Activated T-cell treated with anti-CD3 and anti-CD28 coated beads, Interleukin-2, amount 50 U/mL, for 48 hours (primary cell): ENCODE measurements around the gene GNLY.
"Not testable (repeated sequence)": the region's sequence is repeated elsewhere in the genome, so short reads cannot be mapped to it uniquely, and the experiment has no call there.

Source experiments
- DNase-seq, 2 experiments: peaks; one replicate each; pipeline ENCODE4 v3.0.0-alpha.2; 2020

GNLY gene

DNA sequence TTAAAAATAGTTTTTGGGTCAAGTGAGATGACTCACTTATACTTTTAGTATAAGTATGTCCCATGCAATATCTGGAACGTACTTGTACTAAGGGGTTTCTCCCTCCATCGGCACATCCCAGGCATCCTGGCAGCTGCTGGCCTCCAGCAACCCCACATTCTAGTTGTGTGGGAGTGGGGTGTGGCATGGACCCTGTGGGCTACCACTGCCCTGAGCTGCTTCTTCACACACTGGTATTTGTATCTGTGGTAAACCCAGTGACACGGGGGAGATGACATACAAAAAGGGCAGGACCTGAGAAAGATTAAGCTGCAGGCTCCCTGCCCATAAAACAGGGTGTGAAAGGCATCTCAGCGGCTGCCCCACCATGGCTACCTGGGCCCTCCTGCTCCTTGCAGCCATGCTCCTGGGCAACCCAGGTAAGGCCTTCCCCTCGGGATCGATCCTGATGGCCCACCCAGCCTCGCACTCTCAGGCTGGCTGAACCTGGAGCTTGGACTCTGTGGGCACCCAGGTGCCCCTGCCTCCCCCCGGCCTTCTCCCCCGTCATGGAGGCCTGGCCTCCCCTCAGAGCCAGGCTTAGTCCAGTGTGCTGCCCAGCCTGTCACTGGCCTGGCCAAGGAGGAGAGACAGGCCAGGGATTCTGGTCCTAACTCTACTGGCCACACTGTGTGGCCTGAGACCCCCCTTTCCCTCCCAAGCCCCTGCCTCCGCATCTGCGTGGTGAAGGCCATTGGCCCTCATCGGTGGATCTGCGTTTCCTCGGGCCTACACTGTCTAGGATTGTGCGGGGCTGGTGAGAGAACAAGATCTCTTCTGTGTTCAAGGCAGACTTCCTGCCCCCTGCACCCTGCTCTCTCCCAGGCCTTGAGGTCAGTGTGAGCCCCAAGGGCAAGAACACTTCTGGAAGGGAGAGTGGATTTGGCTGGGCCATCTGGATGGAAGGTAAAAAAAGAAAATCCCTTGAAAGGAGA, at the start of gene GNLY:
GNLY (plus strand) TSS at position 307 of the 974 bp plus-strand sequence; CDS start at position 368, 61 bp downstream.
- DNase-seq: peak in 1 of 2 experiments; percentile 22

DNA sequence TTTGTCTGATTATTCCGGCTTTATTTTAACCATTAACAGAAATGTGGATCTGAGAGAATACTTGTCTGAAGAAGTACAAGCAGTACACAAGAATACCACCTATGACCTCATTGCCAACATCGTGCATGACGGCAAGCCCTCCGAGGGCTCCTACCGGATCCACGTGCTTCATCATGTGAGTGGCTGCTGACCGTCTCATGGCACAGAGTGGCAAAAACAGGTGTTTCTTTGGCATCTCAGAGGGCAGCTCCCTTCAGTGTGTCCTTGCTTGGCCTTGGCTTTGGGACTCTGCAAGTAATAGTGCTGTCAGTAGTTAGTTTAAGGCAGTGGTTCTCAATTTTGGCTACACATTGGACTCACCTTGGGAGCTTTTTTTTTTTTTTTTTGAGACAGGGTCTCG, 49.2 kb upstream of the GNLY start:
- DNase-seq: no peak

DNA sequence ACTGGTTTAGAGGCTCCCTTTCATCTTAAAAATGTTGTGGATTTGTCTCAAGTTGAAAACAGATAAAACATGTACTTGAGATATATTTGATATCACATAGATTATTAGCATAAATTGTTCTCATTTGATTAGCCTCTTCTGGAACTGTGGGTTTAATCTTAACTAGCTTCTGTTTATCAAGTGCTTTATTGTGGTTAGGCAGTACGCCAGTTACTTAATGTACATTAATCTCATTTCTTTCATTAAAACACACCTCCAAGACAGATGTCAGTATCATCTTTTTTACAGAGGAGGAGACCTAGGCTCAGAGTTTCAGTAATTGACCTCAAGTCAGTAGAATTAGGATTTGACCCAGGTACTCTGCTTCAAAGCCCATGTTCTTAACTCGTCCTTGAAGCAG, 48.0 kb upstream of the GNLY start:
- DNase-seq: no peak

DNA sequence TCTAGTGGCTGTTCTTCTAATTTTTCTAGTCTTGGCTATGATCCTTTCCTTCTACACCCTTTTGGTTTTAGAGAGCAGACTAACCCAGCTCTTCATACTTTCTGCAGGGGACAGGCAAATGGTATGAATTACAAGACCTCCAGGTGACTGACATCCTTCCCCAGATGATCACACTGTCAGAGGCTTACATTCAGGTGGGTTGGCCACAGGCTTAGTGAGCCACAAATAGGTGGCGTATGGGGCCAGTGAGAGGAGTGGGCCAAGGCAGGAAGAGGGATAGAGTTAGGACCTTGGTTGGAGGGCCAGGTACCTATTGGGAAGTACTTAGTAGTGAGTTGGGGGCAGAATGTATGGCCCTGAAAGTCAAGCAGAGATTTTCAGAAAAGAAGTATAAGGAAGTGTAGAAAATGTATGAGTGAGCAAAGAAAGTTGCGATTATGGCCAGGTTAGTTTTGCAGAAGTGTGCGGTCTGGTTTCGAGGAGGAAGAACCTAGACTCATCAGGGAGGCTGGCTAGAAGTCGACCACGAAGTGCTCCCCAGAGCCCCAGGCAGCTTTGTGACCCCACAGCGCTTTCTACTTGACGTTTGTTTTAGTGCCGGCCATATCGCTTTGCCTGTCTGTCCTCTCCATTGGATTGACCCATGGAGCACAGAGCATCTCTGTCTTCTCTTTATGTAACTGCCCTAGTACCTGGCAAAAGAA, 46.2 kb upstream of the GNLY start:
- DNase-seq: no peak

DNA sequence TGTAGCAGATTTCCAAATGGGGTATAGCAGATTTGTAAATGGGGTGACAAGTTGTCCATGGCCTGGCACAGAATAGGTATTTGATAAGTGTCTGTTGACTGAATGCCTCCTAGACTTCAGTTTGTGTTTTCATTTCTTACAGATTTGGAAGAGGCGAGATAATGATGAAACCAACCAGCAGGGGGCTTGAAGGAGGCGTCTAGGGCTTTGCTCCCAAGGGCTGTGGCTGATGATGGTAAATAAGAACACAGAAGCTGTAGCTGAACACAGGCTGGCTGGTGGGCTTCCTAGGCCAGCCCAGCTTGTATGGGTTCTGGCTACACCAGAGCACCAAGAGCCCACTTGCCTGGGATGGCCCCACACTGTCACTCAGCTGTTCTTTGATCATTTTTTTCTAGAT, 45.5 kb upstream of the GNLY start:
- DNase-seq: peak in 1 of 2 experiments; percentile 34

DNA sequence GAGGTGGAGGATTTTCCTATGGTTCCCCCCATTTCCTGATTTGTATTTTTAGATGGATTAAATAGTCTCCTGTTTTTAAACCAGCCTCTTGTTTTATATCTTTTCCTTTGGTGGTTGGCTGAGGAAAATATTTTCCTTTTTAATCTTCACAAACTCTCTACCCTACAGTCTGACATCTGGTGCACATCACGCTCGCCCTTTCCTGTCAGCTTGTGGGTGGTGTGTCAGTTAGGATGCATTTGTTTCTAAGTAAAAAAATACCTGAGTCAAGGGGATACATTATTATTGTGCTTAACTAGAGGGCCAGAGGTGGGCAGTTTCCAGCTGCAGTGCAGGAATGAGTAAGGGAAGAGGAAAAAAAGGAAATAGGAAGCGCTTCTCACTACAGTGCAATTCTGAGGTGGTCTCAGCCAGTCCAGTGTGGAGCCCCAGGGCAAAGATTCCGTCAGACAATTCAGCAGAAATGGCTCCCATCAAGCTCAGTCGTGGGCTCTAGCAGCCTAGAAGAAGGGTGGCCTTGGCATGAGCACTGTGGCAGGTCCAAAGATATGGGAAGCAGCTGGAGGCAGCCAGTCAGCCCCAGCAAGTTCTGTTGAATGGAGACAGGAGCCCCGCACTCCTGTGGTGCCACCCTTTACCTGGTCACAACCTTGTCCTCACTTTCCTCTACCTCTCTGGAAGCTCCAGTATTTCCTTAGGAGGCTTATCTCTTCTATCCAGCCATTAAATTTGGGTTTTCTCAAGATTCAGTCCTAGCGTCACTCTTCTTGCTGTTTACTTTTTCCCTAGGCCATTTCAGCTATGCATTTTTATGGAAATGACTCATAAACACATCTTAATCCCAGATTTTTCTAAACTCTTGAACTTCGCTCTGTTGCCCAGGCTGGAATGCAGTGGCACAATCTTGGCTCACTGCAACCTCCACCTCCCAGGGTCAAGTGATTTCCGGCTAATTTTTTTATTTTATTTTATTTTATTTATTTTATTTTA, 44.7 kb upstream of the GNLY start:
- no peak for DNase-seq

DNA sequence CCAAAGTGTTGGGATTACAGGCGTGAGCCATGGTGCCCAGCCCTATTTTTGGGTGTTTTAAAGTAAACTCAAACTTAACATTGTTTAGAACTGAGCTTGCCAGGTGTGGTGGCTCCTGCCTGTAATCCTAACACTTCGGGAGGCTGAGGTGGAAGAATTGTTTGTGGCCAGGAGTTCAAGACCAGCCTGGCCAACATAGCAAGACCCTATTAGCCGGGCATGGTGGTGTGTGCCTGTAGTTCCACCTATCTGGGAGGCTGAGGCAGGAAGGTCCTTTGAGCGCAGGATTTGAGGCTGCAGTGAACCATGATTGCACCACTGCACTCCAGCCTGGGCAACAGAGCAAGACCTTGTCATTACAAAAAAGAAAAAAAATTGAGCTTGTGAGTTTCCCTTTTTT, 43.7 kb upstream of the GNLY start:
- no peak for DNase-seq

DNA sequence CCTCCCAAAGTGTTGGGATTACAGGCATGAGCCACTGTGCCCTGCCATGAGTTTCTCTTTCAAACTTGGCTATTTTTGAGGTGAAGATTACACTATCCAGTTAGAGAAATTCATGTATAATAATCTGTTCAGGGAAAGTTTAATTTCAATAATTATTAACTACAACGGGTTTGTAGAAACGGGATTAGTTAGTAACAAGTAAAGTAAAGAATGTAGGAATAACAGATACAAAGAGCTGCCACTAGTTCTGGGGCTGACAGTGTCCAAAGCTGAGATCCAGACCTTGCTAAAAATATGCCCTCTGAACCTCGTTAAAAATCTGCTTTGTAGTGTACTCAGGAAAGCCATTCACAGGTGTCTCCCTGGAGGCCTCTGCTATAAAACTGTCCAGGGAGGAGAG, 43.1 kb upstream of the GNLY start:
- DNase-seq: no peak

DNA sequence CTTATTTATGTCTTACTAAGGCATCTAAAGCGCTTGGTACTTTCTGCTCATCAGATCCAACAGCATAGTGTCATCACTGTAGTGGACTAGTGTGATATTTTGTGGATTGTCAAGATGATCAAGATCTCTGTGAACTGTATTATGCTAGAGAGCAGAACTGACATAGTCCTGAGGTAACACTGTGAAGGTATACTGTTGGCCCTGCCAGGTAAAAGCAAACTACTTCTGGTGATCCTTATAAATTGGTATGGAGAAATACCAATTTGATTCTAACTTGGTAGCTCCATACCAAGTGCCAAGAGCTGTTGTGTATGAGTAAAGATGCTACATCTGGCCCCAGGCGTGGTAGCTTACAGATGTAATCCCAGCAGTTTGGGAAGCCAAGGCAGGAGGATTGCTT, 42.1 kb upstream of the GNLY start:
- DNase-seq: no peak

DNA sequence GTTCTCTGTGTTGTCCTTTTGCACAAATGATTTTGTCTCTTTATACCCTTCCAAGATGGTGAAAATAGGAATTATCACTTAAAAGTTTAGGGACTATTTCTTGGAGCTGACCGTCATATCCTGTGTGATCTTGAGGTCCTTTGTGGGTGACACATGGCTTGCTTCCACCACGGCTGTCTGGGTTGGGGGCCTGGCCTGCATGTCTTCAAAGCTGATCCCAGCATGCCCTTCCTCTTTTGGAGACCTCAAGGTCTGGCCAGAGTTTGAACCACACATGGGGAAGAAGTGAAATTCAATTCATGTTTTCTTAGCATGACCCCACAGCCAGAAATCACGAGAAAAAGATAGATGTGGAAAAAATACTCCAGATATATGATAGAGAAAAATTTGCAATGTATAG, 40.2 kb upstream of the GNLY start:
- no peak for DNase-seq

DNA sequence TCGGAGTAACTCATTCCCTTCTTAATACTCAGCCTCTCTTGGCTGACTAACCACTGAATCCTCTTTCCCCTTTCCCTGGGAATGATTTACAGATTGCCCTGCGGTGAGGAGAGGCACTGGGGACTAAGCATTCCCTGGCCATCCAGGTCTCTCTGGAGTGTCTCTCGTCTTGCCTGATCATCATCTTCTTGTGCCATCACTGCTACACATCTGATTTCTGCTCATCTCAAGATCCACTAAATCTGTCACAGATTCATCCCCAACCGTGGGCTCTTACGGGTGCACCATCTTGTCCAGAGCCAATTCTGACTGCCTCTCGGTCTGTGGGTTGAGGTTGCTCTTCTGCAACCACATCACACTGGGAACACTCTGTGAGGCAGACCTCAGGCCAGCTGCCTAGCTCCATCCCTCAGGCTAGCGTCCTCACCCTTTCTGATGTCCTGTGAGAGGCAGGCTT, 38.2 kb upstream of the GNLY start:
- no peak for DNase-seq

DNA sequence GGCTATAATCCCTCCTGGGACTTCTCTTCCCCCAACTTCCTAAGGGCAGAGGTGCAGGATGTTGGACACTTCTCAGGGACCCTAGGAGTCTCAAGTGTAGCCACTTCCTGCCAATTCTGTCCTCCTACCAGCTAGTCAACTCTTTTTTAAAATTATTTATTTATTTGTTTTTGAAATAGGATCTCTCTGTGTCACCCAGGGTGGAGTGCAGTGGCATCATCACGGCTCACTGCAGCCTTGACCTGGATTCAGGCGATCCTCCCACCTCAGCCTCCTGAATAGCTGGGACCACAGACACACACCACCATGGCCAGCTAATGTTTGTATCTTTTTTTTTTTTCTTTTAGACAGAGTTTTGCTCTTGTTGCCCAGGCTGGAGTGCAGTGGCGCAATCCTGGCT, 37.7 kb upstream of the GNLY start:
- no peak for DNase-seq

DNA sequence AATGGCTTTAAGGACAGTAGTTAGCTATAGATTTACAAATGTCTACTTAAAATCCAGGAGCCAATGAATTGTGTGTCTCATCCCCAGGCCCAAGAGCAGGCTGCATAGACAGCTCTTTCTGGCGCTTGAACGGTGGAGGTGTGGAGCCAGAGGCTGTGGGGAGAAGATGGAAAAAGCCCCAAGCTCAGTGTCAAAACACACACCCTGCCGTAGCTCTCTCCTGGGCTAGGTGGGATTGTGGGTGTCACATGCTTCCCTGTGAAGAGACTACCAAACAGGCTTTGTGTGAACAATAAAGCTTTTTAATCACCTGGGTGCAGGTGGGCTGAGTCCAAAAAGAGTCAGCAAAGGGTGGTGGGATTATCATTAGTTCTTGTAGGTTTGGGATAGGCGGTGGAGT, 36.8 kb upstream of the GNLY start:
- DNase-seq: not testable (repeated sequence)

DNA sequence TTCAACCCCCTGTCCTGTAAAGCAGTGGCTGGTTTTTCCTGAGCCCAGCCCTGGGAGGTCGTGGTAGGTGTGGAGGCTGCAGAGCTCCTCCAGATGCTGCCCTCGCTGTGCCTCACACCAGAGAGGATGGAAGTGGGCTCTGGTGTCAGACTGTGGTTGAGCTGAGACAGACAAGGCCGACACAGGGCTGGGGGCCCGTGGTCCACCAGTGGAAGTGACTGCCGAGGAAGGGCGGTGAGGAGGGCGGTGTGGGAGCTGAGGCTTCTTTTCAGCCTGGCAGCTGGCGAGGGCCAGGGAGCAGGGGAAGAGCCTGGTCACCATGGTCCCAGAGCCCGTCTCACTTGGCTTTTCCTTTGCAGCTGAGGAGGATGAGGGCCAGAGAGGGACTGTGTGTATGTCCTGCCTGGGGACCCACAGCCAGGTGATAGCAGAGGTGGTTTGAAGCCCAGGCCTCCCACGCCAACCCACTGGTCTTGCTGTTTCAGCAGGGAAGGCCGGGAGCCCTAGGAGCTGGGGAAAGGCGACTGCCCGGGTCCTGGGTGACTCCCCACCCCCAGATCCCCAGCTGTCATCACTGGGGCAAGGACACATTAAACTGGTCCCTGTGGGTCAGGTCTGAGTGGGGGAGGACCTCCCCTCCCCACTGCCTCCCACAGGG, 34.7 kb upstream of the GNLY start:
- no peak for DNase-seq

DNA sequence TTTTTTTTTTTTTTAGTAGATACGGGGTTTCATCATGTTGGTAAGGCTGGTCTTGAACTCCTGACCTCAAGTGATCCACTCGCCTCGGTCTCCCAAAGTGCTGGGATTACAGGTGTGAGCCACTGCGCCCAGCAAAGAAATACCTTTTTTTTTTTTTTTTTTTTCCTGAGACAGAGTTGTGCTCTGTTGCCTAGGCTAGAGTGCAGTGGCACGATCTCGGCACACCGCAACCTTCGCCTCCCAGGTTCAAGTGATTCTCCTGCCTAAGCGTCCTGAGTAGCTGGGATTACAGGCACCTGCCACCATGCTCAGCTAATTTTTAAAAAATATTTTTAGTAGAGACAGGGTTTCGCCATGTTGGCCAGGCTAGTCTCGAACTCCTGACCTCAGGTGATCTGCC, 33.9 kb upstream of the GNLY start:
- not testable (repeated sequence) for DNase-seq

DNA sequence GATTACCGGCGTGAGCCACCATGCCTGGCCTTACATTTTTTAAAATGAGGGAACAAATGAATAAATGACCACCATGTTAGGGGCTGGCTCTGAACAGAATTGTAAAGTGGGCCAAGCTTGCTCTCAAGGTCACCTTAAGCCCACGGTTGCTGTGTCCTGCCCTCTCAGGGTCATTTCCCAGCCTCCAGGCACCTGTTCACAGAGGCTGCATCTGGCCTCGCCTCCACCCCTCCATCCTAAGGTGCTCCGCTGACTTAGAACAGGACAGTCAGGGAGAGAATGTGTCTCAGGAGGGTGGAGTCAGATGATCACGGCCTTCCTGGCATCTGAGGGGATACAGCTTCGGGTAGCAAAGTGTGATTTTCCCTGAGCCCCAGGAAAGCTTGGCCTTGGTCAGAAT, 33.4 kb upstream of the GNLY start:
- DNase-seq: no peak

DNA sequence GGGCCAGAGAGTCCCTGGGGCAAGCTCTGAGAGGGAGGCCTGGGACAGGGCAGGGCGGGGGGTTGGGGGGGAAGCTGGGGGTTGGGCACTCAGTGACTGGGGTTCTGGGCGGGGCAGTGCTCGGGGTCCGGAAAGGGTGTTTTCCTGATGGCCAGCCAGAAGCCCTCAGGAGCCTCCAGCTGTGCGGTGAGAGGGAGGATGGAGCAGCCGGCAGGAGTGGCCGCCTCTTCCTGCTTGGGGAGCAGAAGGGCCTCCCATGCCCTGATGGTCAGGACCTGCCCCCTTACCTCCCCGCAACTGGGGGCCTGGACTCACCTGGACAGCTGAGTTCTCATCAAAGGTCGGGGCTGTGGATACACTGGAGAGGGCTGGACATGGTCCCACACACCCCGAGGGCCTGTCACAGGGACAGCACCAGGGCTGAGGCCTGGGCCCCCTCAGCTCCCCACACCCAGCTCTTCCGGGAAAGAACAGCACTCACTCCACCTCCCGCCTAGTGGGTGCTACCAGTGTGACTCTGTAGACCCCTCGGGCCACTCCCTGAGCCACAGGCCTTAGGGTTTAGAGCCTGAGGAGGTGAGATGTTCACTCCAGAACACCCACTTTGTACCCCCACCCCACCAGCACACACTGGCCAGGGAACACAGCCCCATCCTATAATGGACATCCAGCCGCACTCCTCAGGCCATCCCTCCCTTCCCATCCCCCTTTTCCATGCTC, 32.9 kb upstream of the GNLY start:
- DNase-seq: no peak

DNA sequence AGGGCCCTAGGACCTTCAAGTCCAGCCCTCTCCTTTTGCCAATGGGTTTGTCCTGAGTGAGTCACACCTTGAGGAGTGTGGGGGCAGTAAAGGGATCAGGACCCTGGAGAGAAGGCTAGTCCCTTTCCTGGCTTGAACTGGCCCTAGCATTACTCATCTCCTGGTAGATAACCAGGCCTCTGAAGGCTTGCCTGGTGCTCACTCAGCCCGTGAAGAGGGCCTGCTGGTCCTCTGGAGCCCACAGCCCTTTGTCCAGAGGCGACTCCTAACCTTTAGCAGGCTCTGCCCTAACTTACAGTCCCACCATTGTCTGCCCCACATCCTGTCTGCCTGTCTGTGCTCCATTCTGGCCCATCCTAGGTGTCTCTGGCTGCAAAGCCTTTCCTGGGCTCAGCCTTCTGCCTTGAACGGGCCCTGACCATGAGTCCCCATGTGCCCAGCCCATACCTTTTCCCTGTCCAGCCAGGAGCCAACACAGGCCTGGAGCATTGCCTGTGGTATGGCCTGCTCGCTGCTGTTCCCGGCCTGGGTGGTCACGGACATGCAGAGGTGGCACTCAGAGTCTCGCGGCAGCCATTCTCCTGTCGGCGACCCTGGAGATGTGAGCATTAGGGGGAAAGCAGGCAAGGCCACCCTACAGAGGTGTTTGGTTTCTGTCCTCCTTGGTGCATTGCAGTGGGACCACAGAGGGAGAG, 31.1 kb upstream of the GNLY start:
- no peak for DNase-seq

DNA sequence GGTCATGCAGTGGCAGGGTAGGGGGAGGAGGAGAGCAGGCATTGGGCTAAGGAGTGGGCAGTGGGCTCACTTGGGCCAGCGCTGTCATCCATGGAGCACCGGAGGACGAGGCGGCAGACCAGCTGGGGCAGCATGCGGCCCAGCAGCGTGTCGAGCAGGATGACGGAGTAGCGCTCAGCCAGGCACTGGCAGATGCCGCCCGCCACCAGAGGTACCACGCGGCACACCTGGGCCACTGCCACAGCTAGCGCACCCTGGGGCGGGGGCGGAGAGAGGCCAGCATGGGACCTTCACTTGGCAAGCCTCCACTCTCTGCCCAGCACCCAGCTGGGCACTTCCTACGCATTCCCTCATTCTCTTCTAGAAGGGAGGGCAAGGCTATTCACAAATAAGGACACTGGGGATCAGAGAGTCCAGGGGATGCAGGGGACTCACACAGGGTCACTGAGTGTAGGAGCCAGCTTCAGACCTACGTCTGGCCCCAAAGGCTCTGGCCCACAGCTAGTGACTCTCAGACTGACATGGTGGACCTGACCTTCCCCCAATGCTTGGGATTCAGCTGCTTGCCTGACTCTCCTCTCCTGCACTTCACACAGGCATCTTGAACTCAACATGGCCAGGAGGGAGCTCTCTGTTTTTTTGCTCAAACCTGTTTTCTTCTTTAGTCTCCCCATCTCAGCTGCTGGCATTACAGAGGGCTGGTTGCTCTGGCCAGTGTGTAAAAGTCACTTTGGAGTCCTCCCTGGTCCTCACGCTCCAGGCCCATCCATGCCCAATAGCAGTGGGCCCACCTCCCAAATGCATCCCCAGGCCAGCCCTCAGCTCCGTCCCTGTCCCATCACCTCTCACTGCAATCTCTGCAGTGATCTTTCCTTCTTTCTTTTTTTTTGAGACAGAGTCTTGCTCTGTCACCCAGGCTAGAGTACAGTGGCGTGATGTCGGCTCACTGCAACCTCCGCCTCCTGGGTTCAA, 30.3 kb upstream of the GNLY start:
- DNase-seq: no peak
